ENCODE data around the gene OR1L6.

OR1L6 gene

GRCh38 chr9:122777052-122777451 is 34.9 kb downstream of the OR1L6 start:
- no peak for FAIRE-seq
- no peak for DNase-seq (ENCODE audit: insufficient read length, low spot score)
- TF ChIP-seq CTCF (IDR thresholded peaks at IDR 0.05; ENCODE audit: insufficient read depth, missing control alignments): no peak

GRCh38 chr9:122777935-122778627 is 36.0 kb downstream of the OR1L6 start:
- FAIRE-seq: no peak

DNA sequence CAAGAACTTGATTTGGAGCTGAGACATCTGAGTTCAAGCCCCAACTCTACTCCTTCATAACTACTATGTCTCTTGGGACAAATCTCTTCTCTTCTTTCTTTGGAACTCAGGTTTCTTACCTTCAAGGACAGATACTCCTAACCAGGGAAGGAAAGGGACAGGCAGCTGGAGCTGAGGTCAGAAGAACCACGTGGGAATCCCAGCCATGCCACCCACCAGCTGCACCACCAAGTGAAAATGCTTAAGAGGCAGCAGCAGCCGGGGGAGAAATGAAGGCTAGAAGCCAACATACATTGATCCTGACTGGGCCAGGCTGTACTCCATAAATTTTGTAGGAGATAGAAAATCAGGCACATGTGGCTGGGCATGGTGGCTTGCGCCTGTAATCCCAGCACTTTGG is 37.1 kb downstream of the OR1L6 start:
- no peak for TF ChIP-seq CTCF (IDR thresholded peaks at IDR 0.05; ENCODE audit: insufficient read depth, missing control alignments)
- DNase-seq (ENCODE audit: insufficient read length, low spot score) (no peak), FAIRE-seq (no peak)

More at GRCh38 chr9:122777935-122778627, 36.0 kb downstream of the OR1L6 start:
- DNase-seq (ENCODE audit: insufficient read length, low spot score): no peak
- TF ChIP-seq CTCF (IDR thresholded peaks at IDR 0.05; ENCODE audit: insufficient read depth, missing control alignments): no peak

- DNase-seq (ENCODE audit: insufficient read length, low spot score) (no peak), FAIRE-seq (no peak)
- TF ChIP-seq CTCF (IDR thresholded peaks at IDR 0.05; ENCODE audit: insufficient read depth, missing control alignments): no peak
Observed at GRCh38 chr9:122780026-122780425, 37.9 kb downstream of the OR1L6 start.

DNA sequence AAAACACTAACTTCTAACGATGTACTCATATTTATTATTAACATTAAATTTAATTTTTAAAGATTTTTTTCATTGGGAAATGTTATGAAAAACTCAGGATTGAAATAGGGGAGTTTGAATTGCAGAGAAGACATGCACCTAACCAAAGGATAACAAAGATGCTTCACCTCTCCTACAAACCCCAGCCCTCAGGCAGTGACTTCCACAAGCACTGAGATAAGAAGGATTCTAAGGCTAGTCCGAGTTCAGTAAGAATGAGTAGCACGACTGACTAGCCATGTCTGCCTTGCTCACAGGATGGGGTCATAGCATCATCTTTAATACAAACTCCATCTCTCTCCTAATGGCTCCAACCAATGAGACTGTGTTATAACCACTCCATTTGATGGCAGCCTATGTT is 39.6 kb downstream of the OR1L6 start:
- FAIRE-seq: no peak
- no peak for TF ChIP-seq CTCF (IDR thresholded peaks at IDR 0.05; ENCODE audit: insufficient read depth, missing control alignments)
- no peak for DNase-seq (ENCODE audit: insufficient read length, low spot score)

DNA sequence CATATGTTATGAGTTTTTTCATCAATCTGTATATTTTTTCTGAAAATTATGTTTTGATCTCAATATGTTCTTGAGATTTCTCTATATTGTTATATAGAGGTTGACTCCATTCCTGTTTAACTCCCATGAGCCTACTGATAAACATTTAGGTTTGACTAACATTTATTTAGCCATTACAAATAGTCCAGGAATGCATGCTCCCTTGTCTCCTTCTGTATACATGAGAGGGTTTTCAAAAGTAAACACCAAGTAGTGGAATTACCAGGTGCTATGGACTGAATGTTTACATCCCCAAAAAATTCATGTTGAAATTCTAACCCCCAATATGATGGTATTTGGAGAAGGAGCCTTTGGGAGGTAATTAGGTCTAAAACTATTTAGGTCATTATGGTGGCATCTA is 43.2 kb downstream of the OR1L6 start:
- DNase-seq (ENCODE audit: insufficient read length, low spot score): no peak
- no peak for TF ChIP-seq CTCF (IDR thresholded peaks at IDR 0.05; ENCODE audit: insufficient read depth, missing control alignments)
- no peak for FAIRE-seq

DNA sequence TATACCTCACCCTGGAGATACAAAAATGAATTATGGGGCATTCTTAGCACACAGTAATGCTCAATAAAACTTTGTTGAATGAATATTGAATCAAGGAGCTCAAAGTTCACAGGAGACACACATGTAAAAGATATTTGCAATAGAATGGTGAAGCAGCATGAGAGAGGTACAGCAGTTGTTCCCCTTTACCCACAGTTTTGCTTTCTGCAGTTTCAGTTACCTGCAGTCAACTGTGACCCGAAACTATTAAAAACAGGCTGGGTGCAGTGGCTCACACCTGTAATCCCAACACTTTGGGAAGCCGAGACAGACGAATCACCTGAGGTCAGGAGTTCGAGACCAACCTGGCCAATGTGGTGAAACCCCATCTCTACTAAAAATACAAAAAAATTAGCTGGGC is 44.2 kb downstream of the OR1L6 start:
- FAIRE-seq (no peak), DNase-seq (ENCODE audit: insufficient read length, low spot score) (no peak)

More for the DNA sequence above, 44.2 kb downstream of the OR1L6 start:
- no peak for TF ChIP-seq CTCF (IDR thresholded peaks at IDR 0.05; ENCODE audit: insufficient read depth, missing control alignments)

Data from D721Med (cell line).